ENCODE data around the gene PDGFD.

- no peak for TF ChIP-seq EZH2 (IDR thresholded peaks at IDR 0.05; ENCODE audit: borderline replicate concordance, low read depth, low read length, severe bottlenecking)
- TF ChIP-seq CTCF (IDR thresholded peaks at IDR 0.05; ENCODE audit: borderline replicate concordance, extremely low read depth, low read length, poor library complexity, severe bottlenecking) = no peak
Measured at GRCh38 chr11:104090767-104091166, 73.2 kb downstream of the PDGFD start.
